IPS-18c (cell line): Measurements from ENCODE around the gene DNM3.

ENCODE experiments used
- H3K4me3 ChIP-seq: 2 replicates; pipeline ENCODE4 v1.7.0; 2013; ENCODE audit warnings: low read depth, mild to moderate bottlenecking, low read length, moderate library complexity; ENCODE audit not compliant: insufficient read depth
- H3K9me3 ChIP-seq: one replicate; pipeline ENCODE4 v1.6.1; 2013; ENCODE audit warnings: mild to moderate bottlenecking, low read length, moderate library complexity; ENCODE audit not compliant: control insufficient read depth, insufficient read depth

The DNM3 gene

GRCh38 chr1:172338295-172338735, 497.0 kb downstream of the DNM3 start:
- Histone ChIP-seq H3K9me3 (no peaks in the 10 kb centered on the region), H3K4me3 (no peak overlapping the region)

- H3K9me3 ChIP-seq, result no peaks in the 10 kb centered on the region
- no peak overlapping the region for H3K4me3 ChIP-seq
Measured at GRCh38 chr1:172339842-172340241, 498.5 kb downstream of the DNM3 start.

- H3K4me3 ChIP-seq, result no peak overlapping the region
- H3K9me3 ChIP-seq, result no peaks in the 10 kb centered on the region
Measured at GRCh38 chr1:172340520-172340919, 499.2 kb downstream of the DNM3 start.

- Histone ChIP-seq H3K4me3 (no peak overlapping the region), H3K9me3 (peaks cover 6% of the 10 kb centered on the region)
Measured at GRCh38 chr1:172341697-172342096, 500.4 kb downstream of the DNM3 start.

GRCh38 chr1:172342584-172343239, 501.4 kb downstream of the DNM3 start:
- Histone ChIP-seq H3K4me3 (no peak overlapping the region), H3K9me3 (peaks cover 6% of the 10 kb centered on the region)

- Histone ChIP-seq H3K4me3 (no peak overlapping the region), H3K9me3 (peaks cover 6% of the 10 kb centered on the region)
Measured at GRCh38 chr1:172343240-172344160, 502.2 kb downstream of the DNM3 start.

GRCh38 chr1:172344444-172344843, 503.1 kb downstream of the DNM3 start:
- Histone ChIP-seq H3K4me3 (no peak overlapping the region), H3K9me3 (peaks cover 6% of the 10 kb centered on the region)

GRCh38 chr1:172345077-172345476, 503.8 kb downstream of the DNM3 start:
- H3K4me3 ChIP-seq, result no peak overlapping the region
- H3K9me3 ChIP-seq, result peaks cover 6% of the 10 kb centered on the region

- Histone ChIP-seq H3K9me3 (peaks cover 6% of the 10 kb centered on the region), H3K4me3 (no peak overlapping the region)
Measured at GRCh38 chr1:172347416-172347815, 506.1 kb downstream of the DNM3 start.

- no peak overlapping the region for H3K4me3 ChIP-seq
Measured at GRCh38 chr1:172350856-172351255, 509.6 kb downstream of the DNM3 start.

GRCh38 chr1:172351346-172351745, 510.0 kb downstream of the DNM3 start:
- H3K4me3 ChIP-seq, result no peak overlapping the region

More at GRCh38 chr1:172350856-172351255, 509.6 kb downstream of the DNM3 start:
- peaks cover 6% of the 10 kb centered on the region for H3K9me3 ChIP-seq

GRCh38 chr1:172351754-172352161, 510.5 kb downstream of the DNM3 start:
- Histone ChIP-seq H3K4me3 (no peak overlapping the region), H3K9me3 (no peaks in the 10 kb centered on the region)

More at GRCh38 chr1:172351346-172351745, 510.0 kb downstream of the DNM3 start:
- peaks cover 2% of the 10 kb centered on the region for H3K9me3 ChIP-seq

GRCh38 chr1:172352435-172352834, 511.1 kb downstream of the DNM3 start:
- no peak overlapping the region for H3K4me3 ChIP-seq
- no peaks in the 10 kb centered on the region for H3K9me3 ChIP-seq

- Histone ChIP-seq H3K4me3 (no peak overlapping the region), H3K9me3 (no peaks in the 10 kb centered on the region)
Measured at GRCh38 chr1:172354291-172355274, 513.3 kb downstream of the DNM3 start.

GRCh38 chr1:172356620-172357019, 515.3 kb downstream of the DNM3 start:
- no peaks in the 10 kb centered on the region for H3K9me3 ChIP-seq
- H3K4me3 ChIP-seq, result no peak overlapping the region

- Histone ChIP-seq H3K9me3 (no peaks in the 10 kb centered on the region), H3K4me3 (no peak overlapping the region)
Measured at GRCh38 chr1:172357753-172358385, 516.6 kb downstream of the DNM3 start.
